Naive thymus-derived CD4-positive, alpha-beta T cell (primary cell): ENCODE measurements around the gene LMAN1L. TPM values are rescaled to one million over a fixed set of nuclear protein-coding genes. Genes with fewer than 3 reads are reported as not detected.

Experiments
- ATAC-seq: fragments of 150-1000 bp; cut with Tn5 transposase; 2 replicates; pipeline ENCODE4 v1.10.0; 2021; ENCODE audit warnings: mild to moderate bottlenecking, moderate library complexity
- CTCF ChIA-PET: fragments of 350-600 bp; sonication (Branson Sonifier 250); formaldehyde crosslinking; loops from one replicate; lab custom pipeline; 2021; ENCODE audit warnings: antibody characterized with exemption; lab: Charles Lee
- POLR2A ChIA-PET: fragments of 350-600 bp; sonication (Branson Sonifier 250); formaldehyde crosslinking; loops from one replicate; lab custom pipeline; 2021; ENCODE audit warnings: antibody characterized with exemption, inconsistent platforms; lab: Charles Lee
- DNase-seq, 9 donors: peaks; one replicate each; pipeline versions ENCODE4 v3.0.0 to v3.0.0-alpha.2; 2020 to 2022; ENCODE audit warnings: mixed read lengths in 1 of 9
- H3K27ac ChIP-seq: one replicate; pipeline ENCODE4 v1.7.0; 2013; ENCODE audit warnings: mild to moderate bottlenecking, low read depth, low read length, moderate library complexity
- H3K27me3 ChIP-seq, 2 donors: one replicate each; pipeline ENCODE4 v1.7.0; 2013; ENCODE audit warnings: low read length in 2 of 2, mild to moderate bottlenecking in 2 of 2, moderate library complexity in 2 of 2; ENCODE audit not compliant: control insufficient read depth in 2 of 2, insufficient read depth in 2 of 2
- H3K36me3 ChIP-seq, 3 experiments: 1 replicate in 2 of 3; 2 replicates in 1 of 3; pipeline ENCODE4 v1.7.0; 2013; ENCODE audit warnings: low read length in 3 of 3, mild to moderate bottlenecking in 3 of 3, moderate library complexity in 1 of 3; ENCODE audit not compliant: insufficient read depth in 3 of 3, control insufficient read depth in 2 of 3
- H3K4me1 ChIP-seq, 2 donors: one replicate each; pipeline ENCODE4 v1.7.0; 2013; ENCODE audit warnings: low read length in 2 of 2, mild to moderate bottlenecking in 2 of 2, moderate library complexity in 1 of 2; ENCODE audit not compliant: control insufficient read depth in 2 of 2, insufficient read depth in 2 of 2
- H3K4me3 ChIP-seq: 2 replicates; pipeline ENCODE4 v1.7.0; 2013; ENCODE audit warnings: mild to moderate bottlenecking, low read length
- H3K9me3 ChIP-seq, 3 experiments: 1 replicate in 2 of 3; 2 replicates in 1 of 3; pipeline ENCODE4 v1.7.0; 2013; ENCODE audit warnings: low read length in 3 of 3; ENCODE audit not compliant: control insufficient read depth in 2 of 3
- H3K27ac Mint-ChIP-seq, 9 donors: one replicate each; pipeline ENCODE4 v1.8.0; 2020 to 2022; ENCODE audit warnings: mixed read lengths in 9 of 9, mild to moderate bottlenecking in 8 of 9, moderate library complexity in 5 of 9, inconsistent platforms in 2 of 9
- H3K27me3 Mint-ChIP-seq, 5 donors: one replicate each; pipeline ENCODE4 v1.8.0; 2021 to 2022; ENCODE audit warnings: mixed read lengths in 5 of 5, mild to moderate bottlenecking in 1 of 5
- H3K36me3 Mint-ChIP-seq, 5 donors: one replicate each; pipeline ENCODE4 v1.8.0; 2020 to 2022; ENCODE audit warnings: mixed read lengths in 5 of 5, mild to moderate bottlenecking in 3 of 5, inconsistent platforms in 1 of 5
- H3K4me1 Mint-ChIP-seq, 7 donors: one replicate each; pipeline ENCODE4 v1.8.0; 2020 to 2022; ENCODE audit warnings: mixed read lengths in 7 of 7, mild to moderate bottlenecking in 3 of 7, inconsistent platforms in 1 of 7
- H3K4me3 Mint-ChIP-seq, 10 donors: one replicate each; pipeline ENCODE4 v1.8.0; 2020 to 2022; ENCODE audit warnings: mild to moderate bottlenecking in 10 of 10, mixed read lengths in 10 of 10, moderate library complexity in 6 of 10, inconsistent platforms in 2 of 10
- H3K9me3 Mint-ChIP-seq, 11 donors: one replicate each; pipeline ENCODE4 v1.8.0; 2020 to 2022; ENCODE audit warnings: mixed read lengths in 11 of 11, mild to moderate bottlenecking in 4 of 11, inconsistent platforms in 1 of 11, moderate library complexity in 1 of 11
- intact Hi-C, 2 donors: fragments of 100-400 bp; cut with micrococcal nuclease; formaldehyde crosslinking; loops; one replicate each; pipeline ENCODE4 v1.15.1; 2023
- polyA plus RNA-seq, 2 donors: library from polyadenylated mRNA; unstranded; fragments of 300-500 nt; fragmentation: Illumina TruSeq; gene quantifications; one replicate each; pipeline ENCODE4 v1.2.3, GENCODE V29; 2021
- total RNA-seq, 6 experiments: library from RNA in 5 of 6; stranded (reverse) in 5 of 6; gene quantifications; 1 replicate in 5 of 6; 2 replicates in 1 of 6; pipeline ENCODE4 v1.2.3 and lab custom pipeline; 2021 to 2026

The LMAN1L gene
- total and polyA plus RNA-seq, 7 experiments from 2014 or later: 0.35 to 2.4 (median 1.3) TPM; not detected in 2

DNA sequence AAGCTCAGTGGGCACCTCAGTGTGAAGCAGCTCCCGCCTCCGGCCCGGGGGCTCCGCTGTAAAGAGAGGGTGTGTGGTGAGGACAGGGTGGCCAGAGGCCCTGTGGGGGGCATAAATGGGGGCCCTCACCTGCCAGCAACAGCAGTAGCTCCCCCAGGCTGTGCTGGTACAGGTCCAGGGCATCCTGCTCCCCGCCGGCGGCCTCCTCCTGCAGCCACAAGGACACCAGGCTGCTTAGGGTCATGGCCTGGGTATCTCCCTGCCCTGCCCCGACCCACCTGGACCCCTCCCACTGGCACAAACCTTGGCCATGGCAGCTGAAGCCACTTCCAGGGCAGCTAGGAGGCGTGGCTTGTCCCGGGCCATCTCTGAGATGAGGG is 25.5 kb downstream of the LMAN1L start:
- H3K36me3 ChIP-seq: peaks cover 0 to 56% (median 4%) of the 10 kb centered on the region in 3 experiments
- no peak overlapping the region for H3K27ac Mint-ChIP-seq
- H3K9me3 Mint-ChIP-seq: no peaks in the 10 kb centered on the region
- H3K4me1 Mint-ChIP-seq: peaks cover 17 to 28% (median 25%) of the 10 kb centered on the region in 7 donors
- H3K27me3 ChIP-seq: no peaks in the 10 kb centered on the region
- no peak for DNase-seq
- H3K4me1 ChIP-seq: peaks cover 10 to 22% of the 10 kb centered on the region in 2 donors
- no peak overlapping the region for H3K4me3 Mint-ChIP-seq
- CTCF ChIA-PET: interaction anchor here (1.3 kb wide), 2 partner anchors 67 to 68 kb away, joined by 3 to 5 read pairs; no protein-coding TSS in a partner anchor
- ATAC-seq: no peak
- no peak overlapping the region for H3K27ac ChIP-seq
- no peaks in the 10 kb centered on the region for H3K27me3 Mint-ChIP-seq
- POLR2A ChIA-PET: no interaction called here
- no peak overlapping the region for H3K4me3 ChIP-seq
- peaks cover 0 to 17% (median 0%) of the 10 kb centered on the region in 5 donors for H3K36me3 Mint-ChIP-seq
- H3K9me3 ChIP-seq: no peaks in the 10 kb centered on the region
- intact Hi-C loops: no loop called here

- ChIA-PET CTCF (interaction anchor here (1.3 kb wide), 1 partner anchor 68 kb away, joined by 5 read pairs; no protein-coding TSS in a partner anchor), POLR2A (no interaction called here)
- peak overlapping the region in 3 of 9 donors; percentile 5 to 54 (median 48) for H3K27ac Mint-ChIP-seq
- no peaks in the 10 kb centered on the region for H3K27me3 Mint-ChIP-seq
- H3K36me3 ChIP-seq: peaks cover 0 to 56% (median 4%) of the 10 kb centered on the region in 3 experiments
- no peaks in the 10 kb centered on the region for H3K9me3 Mint-ChIP-seq
- H3K9me3 ChIP-seq: no peaks in the 10 kb centered on the region
- DNase-seq (no peak), ATAC-seq (no peak)
- H3K27me3 ChIP-seq: no peaks in the 10 kb centered on the region
- peaks cover 17 to 28% of the 10 kb centered on the region in 2 donors for H3K4me1 ChIP-seq
- no peak overlapping the region for H3K4me3 Mint-ChIP-seq
- no peak overlapping the region for H3K27ac ChIP-seq
- H3K4me3 ChIP-seq: no peak overlapping the region
- H3K4me1 Mint-ChIP-seq: peaks cover 17 to 34% (median 31%) of the 10 kb centered on the region in 7 donors
- intact Hi-C loops: no loop called here
- peaks cover 0 to 19% (median 0%) of the 10 kb centered on the region in 5 donors for H3K36me3 Mint-ChIP-seq
Observed at GRCh38 chr15:74838746-74839525, 26.3 kb downstream of the LMAN1L start.

DNA sequence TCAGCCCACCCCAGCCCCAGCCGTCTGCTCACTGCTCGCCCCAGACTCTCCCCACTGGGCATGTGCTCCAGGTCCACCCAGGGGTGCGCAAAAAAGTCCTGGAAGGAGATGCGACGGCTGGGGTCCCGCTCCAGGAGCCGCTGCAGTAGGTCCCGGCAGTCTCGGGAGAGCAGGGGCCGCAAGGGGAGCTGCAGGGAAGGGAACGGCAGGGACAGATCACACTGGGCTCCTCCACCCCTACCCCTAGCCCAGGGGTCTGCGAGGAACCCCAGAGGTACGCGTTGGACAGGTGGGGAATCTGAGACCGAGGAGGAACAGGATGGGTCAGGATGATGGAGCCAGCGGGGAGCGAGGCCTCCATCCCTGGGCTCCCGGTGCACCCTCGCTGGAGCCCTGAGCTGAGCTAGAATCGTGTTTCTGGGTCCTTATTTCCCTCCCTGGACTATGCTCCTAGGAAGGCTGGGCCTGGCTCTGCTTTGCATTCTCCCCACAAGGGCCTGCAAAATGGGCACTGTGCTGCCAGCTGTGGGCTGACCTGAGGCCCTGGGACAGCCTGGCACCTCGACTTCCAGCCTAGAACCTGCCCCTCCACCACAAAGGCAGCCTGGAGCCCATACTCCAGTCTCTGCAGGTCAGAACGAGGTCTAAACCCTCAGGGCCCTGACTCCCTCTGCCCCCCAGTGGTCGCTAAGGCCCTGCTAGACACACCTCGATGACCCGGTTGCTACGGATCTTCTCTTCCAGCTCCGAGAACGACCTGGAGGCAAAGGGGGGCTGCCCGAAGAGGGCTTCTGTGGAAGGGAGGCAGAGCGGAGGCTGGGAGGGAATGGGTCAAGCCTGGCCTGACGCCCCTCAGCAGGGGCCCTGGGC is 27.1 kb downstream of the LMAN1L start:
- CTCF ChIA-PET: no interaction called here
- POLR2A ChIA-PET: no interaction called here

GRCh38 chr15:74840851-74841775 is 28.5 kb downstream of the LMAN1L start:
- H3K27me3 ChIP-seq: no peaks in the 10 kb centered on the region
- peaks cover 39 to 50% of the 10 kb centered on the region in 2 donors for H3K4me1 ChIP-seq
- CTCF ChIA-PET: interaction anchor here (0.8 kb wide), 1 partner anchor 60 kb away, joined by 3 read pairs; no protein-coding TSS in a partner anchor
- H3K9me3 ChIP-seq: no peaks in the 10 kb centered on the region
- ATAC-seq (no peak), DNase-seq (no peak)
- POLR2A ChIA-PET: interaction anchor here (0.7 to 4.4 kb wide), 4 partner anchors 34 to 69 kb away, joined by 3 to 44 read pairs (median 3); no protein-coding TSS in a partner anchor
- H3K27me3 Mint-ChIP-seq: no peaks in the 10 kb centered on the region
- no peak overlapping the region for H3K27ac ChIP-seq
- peaks cover 0 to 25% (median 0%) of the 10 kb centered on the region in 5 donors for H3K36me3 Mint-ChIP-seq
- H3K4me1 Mint-ChIP-seq: peaks cover 26 to 54% (median 46%) of the 10 kb centered on the region in 7 donors
- H3K4me3 ChIP-seq: no peak overlapping the region
- peaks cover 0 to 52% (median 4%) of the 10 kb centered on the region in 3 experiments for H3K36me3 ChIP-seq
- H3K27ac Mint-ChIP-seq: peak overlapping the region in 7 of 9 donors; percentile 12 to 79 (median 51)
- peak overlapping the region; percentile 38 to 95 (median 90) for H3K4me3 Mint-ChIP-seq
- intact Hi-C loops: loop anchor here (5.0 to 10.0 kb wide), 3 partner anchors 111 to 614 kb away; partner anchors contain the start of genes C15orf39 (in 1 of the 2) and SIN3A (in 1 of the 2)
- H3K9me3 Mint-ChIP-seq: no peaks in the 10 kb centered on the region

More for the DNA sequence above, 27.1 kb downstream of the LMAN1L start:
- ATAC-seq (no peak), DNase-seq (no peak)
- Histone ChIP-seq H3K36me3 (peaks cover 0 to 56% (median 4%) of the 10 kb centered on the region in 3 experiments), H3K4me1 (peaks cover 25 to 36% of the 10 kb centered on the region in 2 donors), H3K27ac (no peak overlapping the region), H3K4me3 (no peak overlapping the region), H3K9me3 (no peaks in the 10 kb centered on the region), H3K27me3 (no peaks in the 10 kb centered on the region)
- no peaks in the 10 kb centered on the region for H3K9me3 Mint-ChIP-seq
- peaks cover 0 to 19% (median 0%) of the 10 kb centered on the region in 5 donors for H3K36me3 Mint-ChIP-seq
- intact Hi-C loops: loop anchor here (5.0 to 10.0 kb wide), 3 partner anchors 113 to 615 kb away; partner anchors contain the start of genes C15orf39 (in 1 of the 2) and SIN3A (in 1 of the 2)
- H3K27ac Mint-ChIP-seq: peak overlapping the region in 1 of 9 donors; percentile 51
- H3K4me1 Mint-ChIP-seq: peaks cover 22 to 42% (median 39%) of the 10 kb centered on the region in 7 donors
- H3K27me3 Mint-ChIP-seq: no peaks in the 10 kb centered on the region
- H3K4me3 Mint-ChIP-seq: peak overlapping the region in 2 of 10 donors; percentile 13 to 90

DNA sequence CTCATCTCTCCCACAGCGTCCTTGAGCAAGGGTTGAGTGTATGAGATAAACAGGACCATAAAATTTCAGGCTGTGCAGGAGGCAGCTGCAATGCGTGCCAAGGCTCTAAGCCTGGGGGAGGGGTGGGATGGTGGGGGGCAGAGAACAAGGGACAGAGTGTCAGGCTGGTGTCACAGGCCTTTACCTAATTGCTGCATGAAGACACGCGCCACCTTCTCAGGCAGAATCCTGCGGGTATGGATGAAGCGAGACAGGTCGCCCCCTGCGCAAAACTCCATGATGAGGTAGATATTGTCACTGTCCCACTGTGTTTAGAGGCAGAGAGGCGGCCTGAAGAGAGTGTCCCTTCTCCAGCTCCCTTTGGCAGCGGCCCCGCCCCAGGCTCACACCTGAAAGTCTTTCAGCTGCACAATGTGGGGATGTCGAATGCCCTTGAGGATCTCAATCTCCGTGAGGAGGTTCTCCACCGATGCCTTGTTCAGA is 29.3 kb downstream of the LMAN1L start:
- ATAC-seq (no peak), DNase-seq (no peak)
- peak overlapping the region; percentile 79 for H3K27ac ChIP-seq
- POLR2A ChIA-PET: interaction anchor here (0.5 to 4.4 kb wide), 13 partner anchors 28 to 428 kb away, joined by 3 to 44 read pairs (median 8); partner anchors contain the start of genes FAM219B and SCAMP2
- peak overlapping the region in 5 of 9 donors; percentile 12 to 95 (median 84) for H3K27ac Mint-ChIP-seq
- H3K4me1 ChIP-seq: peaks cover 40 to 50% of the 10 kb centered on the region in 2 donors
- intact Hi-C loops: loop anchor here (2.0 to 10.0 kb wide), 8 partner anchors 61 to 613 kb away; partner anchors contain the start of genes ARID3B (in 1 of the 2), C15orf39 (in 1 of the 2), PPCDC (in 1 of the 2) and SIN3A (in 1 of the 2)
- peaks cover 0 to 44% (median 4%) of the 10 kb centered on the region in 3 experiments for H3K36me3 ChIP-seq
- peak overlapping the region; percentile 80 to 95 (median 90) for H3K4me3 Mint-ChIP-seq
- no peaks in the 10 kb centered on the region for H3K9me3 Mint-ChIP-seq
- no peaks in the 10 kb centered on the region for H3K27me3 ChIP-seq
- CTCF ChIA-PET: interaction anchor here (0.5 to 1.9 kb wide), 6 partner anchors 52 to 67 kb away, joined by 3 to 8 read pairs (median 4); no protein-coding TSS in a partner anchor
- H3K27me3 Mint-ChIP-seq: no peaks in the 10 kb centered on the region
- peak overlapping the region; percentile 74 for H3K4me3 ChIP-seq
- peaks cover 26 to 58% (median 50%) of the 10 kb centered on the region in 7 donors for H3K4me1 Mint-ChIP-seq
- H3K36me3 Mint-ChIP-seq: peaks cover 0 to 25% (median 3%) of the 10 kb centered on the region in 5 donors
- H3K9me3 ChIP-seq: no peaks in the 10 kb centered on the region
